DND-41 (cell line): ENCODE data around the gene NTM.

Experiments
- ATAC-seq: fragments of 200-7000 bp; cut with Tn5 transposase; 3 replicates; pipeline ENCODE4 v1.9.1; 2021; ENCODE audit warnings: low read depth; ENCODE audit not compliant: insufficient read depth
- DNase-seq: peaks from one replicate; pipeline ENCODE4 v3.0.0-alpha.2; 2020
- H2AFZ ChIP-seq: 2 replicates; pipeline ENCODE4 v1.6.0; 2012; ENCODE audit warnings: low read depth, low read length
- H3K27ac ChIP-seq: 2 replicates; pipeline ENCODE4 v1.5.1; 2012; ENCODE audit warnings: low read length, inconsistent platforms
- H3K27me3 ChIP-seq: fragments of 200-600 bp; sonication (generic); 2 replicates; pipeline ENCODE4 v1.6.0; 2012; ENCODE audit warnings: low read length, mild to moderate bottlenecking, inconsistent platforms; ENCODE audit not compliant: insufficient read depth, poor library complexity
- H3K36me3 ChIP-seq: 2 replicates; pipeline ENCODE4 v1.5.1; 2012; ENCODE audit warnings: low read length, inconsistent platforms; ENCODE audit not compliant: insufficient read depth
- H3K4me1 ChIP-seq: 2 replicates; pipeline ENCODE4 v1.5.1; 2012; ENCODE audit warnings: mild to moderate bottlenecking, low read length; ENCODE audit not compliant: insufficient read depth
- H3K4me2 ChIP-seq: 2 replicates; pipeline ENCODE4 v1.6.0; 2012; ENCODE audit warnings: mild to moderate bottlenecking, moderate library complexity, low read length, inconsistent platforms; ENCODE audit not compliant: insufficient read depth
- H3K4me3 ChIP-seq, 2 experiments: fragments of 200-600 bp in 1 of 2; shearing (Covaris generic) in 1 of 2; 2 replicates each; pipeline ENCODE4 v1.5.1; 2012 to 2016; ENCODE audit warnings: inconsistent platforms in 2 of 2, low read length in 2 of 2, mild to moderate bottlenecking in 2 of 2, low read depth in 1 of 2, moderate library complexity in 1 of 2
- H3K79me2 ChIP-seq: 2 replicates; pipeline ENCODE4 v1.6.0; 2012; ENCODE audit warnings: low read length, inconsistent platforms; ENCODE audit not compliant: insufficient read depth
- H3K9ac ChIP-seq: 2 replicates; pipeline ENCODE4 v1.6.0; 2012; ENCODE audit warnings: low read depth, mild to moderate bottlenecking, inconsistent platforms, low read length, moderate library complexity
- H3K9me3 ChIP-seq: 2 replicates; pipeline ENCODE4 v1.5.1; 2012; ENCODE audit warnings: low read length, moderate library complexity, mild to moderate bottlenecking, inconsistent platforms; ENCODE audit not compliant: insufficient read depth, severe bottlenecking
- H4K20me1 ChIP-seq: 2 replicates; pipeline ENCODE4 v1.6.0; 2012; ENCODE audit warnings: low read length; ENCODE audit not compliant: insufficient read depth
- EZH2 ChIP-seq: IDR thresholded peaks from 3 replicates; pipeline ENCODE4 v1.6.1; 2012; ENCODE audit warnings: borderline replicate concordance, low read depth, mild to moderate bottlenecking, moderate library complexity, low read length, inconsistent platforms; ENCODE audit not compliant: severe bottlenecking
- TF ChIP-seq, protein P1 (sequence below): IDR thresholded peaks from 2 replicates; pipeline ENCODE4 v1.5.1; 2012; ENCODE audit warnings: borderline replicate concordance, low read length, moderate library complexity, mild to moderate bottlenecking; ENCODE audit not compliant: poor library complexity, severe bottlenecking; ENCODE audit errors: extremely low read depth

NTM gene

GRCh38 chr11:131537748-131538147 is 167.3 kb downstream of the NTM start:
- no peak overlapping the region for H3K27ac ChIP-seq
- H3K27me3 ChIP-seq = peaks cover 6% of the 10 kb centered on the region
- H3K9me3 ChIP-seq = no peaks in the 10 kb centered on the region
- no peak for ATAC-seq
- no peaks in the 10 kb centered on the region for H4K20me1 ChIP-seq
- H3K36me3 ChIP-seq = no peaks in the 10 kb centered on the region
- no peak overlapping the region for H3K9ac ChIP-seq
- no peaks in the 10 kb centered on the region for H3K79me2 ChIP-seq
- H3K4me3 ChIP-seq = no peak overlapping the region
- TF ChIP-seq EZH2 = no peak
- TF ChIP-seq, protein P1, sequence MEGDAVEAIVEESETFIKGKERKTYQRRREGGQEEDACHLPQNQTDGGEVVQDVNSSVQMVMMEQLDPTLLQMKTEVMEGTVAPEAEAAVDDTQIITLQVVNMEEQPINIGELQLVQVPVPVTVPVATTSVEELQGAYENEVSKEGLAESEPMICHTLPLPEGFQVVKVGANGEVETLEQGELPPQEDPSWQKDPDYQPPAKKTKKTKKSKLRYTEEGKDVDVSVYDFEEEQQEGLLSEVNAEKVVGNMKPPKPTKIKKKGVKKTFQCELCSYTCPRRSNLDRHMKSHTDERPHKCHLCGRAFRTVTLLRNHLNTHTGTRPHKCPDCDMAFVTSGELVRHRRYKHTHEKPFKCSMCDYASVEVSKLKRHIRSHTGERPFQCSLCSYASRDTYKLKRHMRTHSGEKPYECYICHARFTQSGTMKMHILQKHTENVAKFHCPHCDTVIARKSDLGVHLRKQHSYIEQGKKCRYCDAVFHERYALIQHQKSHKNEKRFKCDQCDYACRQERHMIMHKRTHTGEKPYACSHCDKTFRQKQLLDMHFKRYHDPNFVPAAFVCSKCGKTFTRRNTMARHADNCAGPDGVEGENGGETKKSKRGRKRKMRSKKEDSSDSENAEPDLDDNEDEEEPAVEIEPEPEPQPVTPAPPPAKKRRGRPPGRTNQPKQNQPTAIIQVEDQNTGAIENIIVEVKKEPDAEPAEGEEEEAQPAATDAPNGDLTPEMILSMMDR = no peak
- H3K4me1 ChIP-seq = no peaks in the 10 kb centered on the region
- H3K4me2 ChIP-seq = no peak overlapping the region
- no peak for DNase-seq
- H2AFZ ChIP-seq = no peak overlapping the region

- no peak overlapping the region for H3K9ac ChIP-seq
- no peak overlapping the region for H3K27ac ChIP-seq
- H3K36me3 ChIP-seq = no peaks in the 10 kb centered on the region
- peaks cover 6% of the 10 kb centered on the region for H3K27me3 ChIP-seq
- no peak for ATAC-seq
- H3K79me2 ChIP-seq = no peaks in the 10 kb centered on the region
- no peak overlapping the region for H3K4me3 ChIP-seq
- H3K4me2 ChIP-seq = no peak overlapping the region
- H4K20me1 ChIP-seq = no peaks in the 10 kb centered on the region
- H3K4me1 ChIP-seq = no peaks in the 10 kb centered on the region
- no peaks in the 10 kb centered on the region for H3K9me3 ChIP-seq
- DNase-seq = no peak
- no peak overlapping the region for H2AFZ ChIP-seq
- TF ChIP-seq, protein P1 = no peak
- TF ChIP-seq EZH2 = no peak
Measured at GRCh38 chr11:131538322-131538721, 167.9 kb downstream of the NTM start.

- no peak overlapping the region for H3K9ac ChIP-seq
- TF ChIP-seq, protein P1 = no peak
- no peak for TF ChIP-seq EZH2
- H2AFZ ChIP-seq = no peak overlapping the region
- H3K79me2 ChIP-seq = no peaks in the 10 kb centered on the region
- ATAC-seq (no peak), DNase-seq (no peak)
- H3K27ac ChIP-seq = no peak overlapping the region
- no peaks in the 10 kb centered on the region for H3K36me3 ChIP-seq
- H3K9me3 ChIP-seq = no peaks in the 10 kb centered on the region
- H3K27me3 ChIP-seq = peaks cover 9% of the 10 kb centered on the region
- H3K4me3 ChIP-seq = no peak overlapping the region
- H3K4me1 ChIP-seq = no peaks in the 10 kb centered on the region
- H3K4me2 ChIP-seq = no peak overlapping the region
- H4K20me1 ChIP-seq = no peaks in the 10 kb centered on the region
Measured at GRCh38 chr11:131540676-131541075, 170.3 kb downstream of the NTM start.
